NCI-H526 (cell line): ENCODE results near the gene RTL10.

Experiments used
- DNase-seq, 2 experiments: peaks; one replicate each; lab custom pipeline; 2025; lab: John Stamatoyannopoulos, UW

The RTL10 gene

GRCh38 chr22:19822301-19823117, 32.2 kb downstream of the RTL10 start:
- no peak for DNase-seq

GRCh38 chr22:19821523-19822300, 33.0 kb downstream of the RTL10 start:
- DNase-seq, result no peak

DNA sequence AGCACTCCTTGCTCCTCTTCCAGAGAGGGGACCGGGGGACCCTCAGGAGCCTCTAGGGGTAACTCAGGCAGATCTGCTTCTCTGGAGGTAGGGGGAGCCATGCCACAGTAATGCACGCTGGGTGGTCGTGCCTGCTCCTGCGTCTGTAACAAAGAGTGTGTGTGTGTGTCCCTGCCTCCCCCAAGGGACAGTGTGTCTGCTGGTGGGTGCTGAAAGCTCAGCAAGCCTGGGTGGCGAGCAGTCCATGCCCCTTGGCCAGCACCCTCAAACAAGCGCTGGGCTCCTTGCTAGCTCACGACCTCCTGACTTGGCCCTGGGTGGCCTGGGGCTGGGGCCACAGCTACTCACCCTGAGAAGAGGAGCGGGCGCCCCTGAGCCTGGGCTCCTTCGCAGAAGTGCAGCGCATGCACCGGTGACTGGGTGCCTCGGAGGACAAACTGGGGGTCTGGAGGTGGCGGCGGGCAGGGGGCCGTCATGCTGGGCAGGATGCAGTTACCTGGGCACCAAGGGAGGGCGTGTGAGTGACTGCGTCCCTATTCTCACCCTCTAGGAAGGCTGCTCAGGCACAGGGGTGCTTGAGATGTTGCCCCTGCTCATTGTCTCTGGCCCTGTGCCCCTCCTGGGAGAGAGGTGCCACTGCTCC, 33.7 kb downstream of the RTL10 start:
- DNase-seq, result no peak

- no peak for DNase-seq
Measured at GRCh38 chr22:19819911-19820879, 34.5 kb downstream of the RTL10 start.

- DNase-seq, result no peak
Measured at GRCh38 chr22:19819208-19819910, 35.3 kb downstream of the RTL10 start.

DNA sequence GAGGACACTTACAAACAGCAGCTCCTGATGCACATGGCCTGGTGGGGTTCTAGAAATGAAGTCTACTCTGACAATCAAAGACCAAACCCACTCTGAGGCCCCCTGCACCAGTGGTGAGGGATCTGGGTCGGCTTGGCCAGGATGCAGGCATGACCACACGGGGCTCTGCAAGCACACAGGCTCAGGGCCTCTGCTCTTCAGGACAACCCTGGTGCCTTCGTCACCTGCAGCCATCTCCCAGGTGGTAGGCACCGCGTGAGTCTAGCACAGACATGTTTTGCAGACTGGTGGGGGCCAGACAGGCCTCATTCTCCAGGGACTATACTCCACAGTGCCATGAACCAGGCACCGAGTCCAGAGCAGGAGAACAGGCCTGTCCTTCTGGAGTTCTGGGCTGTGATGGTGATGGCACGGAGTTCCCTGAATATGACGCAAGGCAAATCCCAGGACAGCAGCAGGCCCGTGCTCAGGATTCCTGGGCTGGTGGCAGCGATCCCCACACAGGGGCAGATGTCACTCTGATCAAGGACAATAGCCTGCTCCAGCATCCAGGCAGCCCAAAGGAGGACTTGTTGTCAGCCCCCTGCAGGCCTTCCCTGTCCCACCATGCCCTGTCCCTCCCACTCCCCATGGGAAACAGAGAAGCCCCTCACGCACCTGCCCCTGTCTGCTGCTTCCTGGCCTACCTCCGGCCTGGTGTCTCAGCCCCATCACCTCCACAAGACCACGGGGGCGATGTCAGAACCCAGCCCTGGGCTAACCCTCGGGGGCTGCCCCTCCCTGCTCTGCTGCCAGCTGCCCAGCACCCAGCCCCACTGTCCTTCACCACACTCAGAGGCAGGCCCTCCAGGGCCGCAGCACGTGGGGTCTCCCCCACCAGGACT, 36.1 kb downstream of the RTL10 start:
- DNase-seq, result no peak

- DNase-seq, result no peak
Measured at GRCh38 chr22:19816372-19817119, 38.1 kb downstream of the RTL10 start.

- DNase-seq, result no peak
Measured at GRCh38 chr22:19815823-19816290, 38.8 kb downstream of the RTL10 start.

GRCh38 chr22:19815093-19815822, 39.4 kb downstream of the RTL10 start:
- DNase-seq, result no peak

- DNase-seq, result no peak
Measured at GRCh38 chr22:19814428-19814827, 40.2 kb downstream of the RTL10 start.

DNA sequence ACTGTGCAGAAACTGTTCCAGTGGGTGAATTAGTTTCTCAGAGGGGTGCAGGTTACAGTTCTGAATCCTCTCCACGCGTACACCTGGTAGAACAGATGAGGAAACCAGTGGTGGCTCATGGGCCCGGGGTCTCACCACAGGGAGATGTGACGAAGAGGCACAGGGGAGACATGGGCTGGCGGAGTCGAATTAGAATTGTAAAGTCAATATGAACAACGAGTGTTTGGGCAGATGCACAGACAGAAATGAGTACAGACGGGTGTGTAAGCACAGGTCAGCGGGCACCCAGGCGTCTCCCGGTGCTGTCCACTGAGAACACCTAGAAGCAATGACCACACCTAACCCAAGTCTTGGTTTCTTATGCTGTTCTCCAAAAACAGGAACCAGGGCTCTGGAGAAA, 41.8 kb downstream of the RTL10 start:
- DNase-seq, result no peak

GRCh38 chr22:19811811-19812771, 42.6 kb downstream of the RTL10 start:
- DNase-seq, result no peak

DNA sequence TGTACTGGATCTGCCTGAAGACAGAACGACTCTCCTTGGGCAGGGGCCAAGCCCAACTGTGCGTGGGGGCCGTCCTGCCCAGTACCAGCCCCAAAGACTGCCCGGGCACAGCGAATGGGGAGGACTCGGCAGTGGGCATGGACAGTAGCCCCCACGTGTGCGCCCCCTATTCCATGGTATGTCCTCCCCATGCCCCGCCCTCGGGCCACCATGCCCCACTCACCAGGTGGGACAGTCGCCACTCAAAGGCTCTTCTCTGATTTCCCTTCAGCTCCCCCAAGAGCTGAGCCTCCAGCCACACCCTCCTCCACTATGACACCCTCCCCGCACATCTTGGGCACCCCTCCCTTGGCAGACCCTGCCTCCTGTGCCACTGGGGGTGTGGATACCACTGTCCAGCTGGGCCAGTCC, 43.5 kb downstream of the RTL10 start:
- DNase-seq, result no peak

GRCh38 chr22:19810381-19811201, 44.1 kb downstream of the RTL10 start:
- no peak for DNase-seq

DNA sequence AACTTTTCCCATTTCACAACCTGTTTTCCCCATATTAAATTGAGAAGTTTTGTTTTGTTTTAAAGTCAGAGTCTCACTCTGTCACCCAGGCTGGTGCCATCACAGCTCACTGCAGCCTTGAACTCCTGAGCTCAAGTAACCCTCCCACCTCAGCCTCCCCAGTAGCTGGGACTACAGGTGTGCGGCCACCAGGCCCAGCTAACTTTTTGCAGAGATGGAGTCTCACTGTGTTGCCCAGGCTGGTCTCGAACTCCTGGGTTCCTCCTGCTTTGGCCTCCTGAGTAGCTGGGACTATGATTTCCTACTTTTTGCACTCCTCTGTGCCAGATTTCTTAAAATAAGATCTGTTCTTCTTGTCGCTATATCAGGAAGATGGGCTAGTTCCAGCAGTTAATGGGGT, 44.9 kb downstream of the RTL10 start:
- no peak for DNase-seq

- no peak for DNase-seq
Measured at GRCh38 chr22:19808873-19809478, 45.7 kb downstream of the RTL10 start.
